DOHH2 (cell line): ENCODE results near the gene ROS1.

Source experiments
- H3F3A ChIP-seq: fragments of 200-600 bp; sonication (generic), shearing (Covaris generic); 2 replicates; pipeline ENCODE4 v1.6.0; 2016; ENCODE audit warnings: antibody characterized with exemption, mild to moderate bottlenecking; ENCODE audit not compliant: control insufficient read depth, insufficient read depth
- H3K27ac ChIP-seq: fragments of 200-600 bp; sonication (generic); 2 replicates; pipeline ENCODE4 v1.5.1; 2014; ENCODE audit warnings: low read depth, mild to moderate bottlenecking, low read length, moderate library complexity
- H3K27me3 ChIP-seq: fragments of 200-600 bp; sonication (generic); 2 replicates; pipeline ENCODE4 v1.6.1; 2014; ENCODE audit warnings: mild to moderate bottlenecking, low read length, mixed read lengths; ENCODE audit not compliant: control insufficient read depth
- H3K36me3 ChIP-seq: fragments of 200-600 bp; sonication (generic); 2 replicates; pipeline ENCODE4 v1.6.1; 2014; ENCODE audit warnings: mild to moderate bottlenecking, low read length, moderate library complexity, mixed read lengths; ENCODE audit not compliant: control insufficient read depth
- H3K4me1 ChIP-seq: fragments of 200-600 bp; sonication (generic); 2 replicates; pipeline ENCODE4 v1.6.1; 2014; ENCODE audit warnings: mild to moderate bottlenecking, low read length, mixed read lengths; ENCODE audit not compliant: control insufficient read depth
- H3K4me2 ChIP-seq: fragments of 200-600 bp; sonication (generic); 2 replicates; pipeline ENCODE4 v1.6.0; 2014; ENCODE audit warnings: mild to moderate bottlenecking, low read length, moderate library complexity
- H3K4me3 ChIP-seq: fragments of 200-600 bp; sonication (generic); 2 replicates; pipeline ENCODE4 v1.5.1; 2014; ENCODE audit warnings: mild to moderate bottlenecking, low read length, mixed read lengths
- H3K79me2 ChIP-seq: fragments of 200-600 bp; sonication (generic); 2 replicates; pipeline ENCODE4 v1.6.1; 2014; ENCODE audit warnings: mild to moderate bottlenecking, low read length, mixed read lengths; ENCODE audit not compliant: control insufficient read depth
- H3K9me2 ChIP-seq: fragments of 200-600 bp; sonication (generic); replicated peaks from 2 replicates; pipeline ENCODE4 v1.6.1; 2014; ENCODE audit warnings: mild to moderate bottlenecking, low read length, mixed read lengths; ENCODE audit not compliant: control insufficient read depth
- H3K9me3 ChIP-seq: fragments of 200-600 bp; sonication (generic); 2 replicates; pipeline ENCODE4 v1.6.1; 2014; ENCODE audit warnings: antibody characterized with exemption, low read length, mixed read lengths; ENCODE audit not compliant: control insufficient read depth, insufficient read depth
- H4K20me1 ChIP-seq: fragments of 200-600 bp; sonication (generic); 2 replicates; pipeline ENCODE4 v1.6.0; 2014; ENCODE audit warnings: low read depth, mild to moderate bottlenecking, antibody characterized with exemption, low read length, moderate library complexity; ENCODE audit not compliant: control insufficient read depth, insufficient read depth
- CTCF ChIP-seq: fragments of 200-600 bp; sonication (generic); IDR thresholded peaks from one replicate; pipeline ENCODE4 v1.5.1; 2014; ENCODE audit warnings: antibody characterized with exemption, mild to moderate bottlenecking, low read depth, low read length; ENCODE audit not compliant: poor library complexity, severe bottlenecking
- EZH2phosphoT487 ChIP-seq: fragments of 200-600 bp; sonication (generic); IDR thresholded peaks from 2 replicates; pipeline ENCODE4 v1.6.1; 2017; ENCODE audit warnings: borderline replicate concordance, mild to moderate bottlenecking, antibody characterized with exemption, low read length, moderate library complexity, mixed read lengths

The ROS1 gene

GRCh38 chr6:117328500-117328899, 97.2 kb downstream of the ROS1 start:
- no peaks in the 10 kb centered on the region for H3K9me3 ChIP-seq
- no peak overlapping the region for H3K4me2 ChIP-seq
- H3K27me3 ChIP-seq: no peaks in the 10 kb centered on the region
- no peaks in the 10 kb centered on the region for H3K9me2 ChIP-seq
- no peaks in the 10 kb centered on the region for H3K36me3 ChIP-seq
- H4K20me1 ChIP-seq: no peaks in the 10 kb centered on the region
- H3K27ac ChIP-seq: no peak overlapping the region
- no peak overlapping the region for H3K4me3 ChIP-seq
- H3F3A ChIP-seq: no peaks in the 10 kb centered on the region
- no peak for TF ChIP-seq EZH2phosphoT487
- TF ChIP-seq CTCF: no peak
- H3K79me2 ChIP-seq: no peaks in the 10 kb centered on the region
- no peaks in the 10 kb centered on the region for H3K4me1 ChIP-seq

- no peak for TF ChIP-seq CTCF
- TF ChIP-seq EZH2phosphoT487: no peak
- H3K36me3 ChIP-seq: no peaks in the 10 kb centered on the region
- H3K27me3 ChIP-seq: no peaks in the 10 kb centered on the region
- no peak overlapping the region for H3K27ac ChIP-seq
- H3F3A ChIP-seq: no peaks in the 10 kb centered on the region
- H4K20me1 ChIP-seq: no peaks in the 10 kb centered on the region
- no peaks in the 10 kb centered on the region for H3K9me3 ChIP-seq
- no peak overlapping the region for H3K4me2 ChIP-seq
- no peak overlapping the region for H3K4me3 ChIP-seq
- no peaks in the 10 kb centered on the region for H3K79me2 ChIP-seq
- no peaks in the 10 kb centered on the region for H3K9me2 ChIP-seq
- no peaks in the 10 kb centered on the region for H3K4me1 ChIP-seq
Measured at GRCh38 chr6:117328005-117328389, 97.7 kb downstream of the ROS1 start.

GRCh38 chr6:117327149-117328004, 98.4 kb downstream of the ROS1 start:
- H3K27me3 ChIP-seq: no peaks in the 10 kb centered on the region
- no peak for TF ChIP-seq EZH2phosphoT487
- TF ChIP-seq CTCF: no peak
- H3F3A ChIP-seq: no peaks in the 10 kb centered on the region
- H3K4me2 ChIP-seq: no peak overlapping the region
- H3K4me1 ChIP-seq: no peaks in the 10 kb centered on the region
- H3K36me3 ChIP-seq: no peaks in the 10 kb centered on the region
- no peak overlapping the region for H3K4me3 ChIP-seq
- H3K27ac ChIP-seq: no peak overlapping the region
- no peaks in the 10 kb centered on the region for H3K9me2 ChIP-seq
- no peaks in the 10 kb centered on the region for H3K9me3 ChIP-seq
- no peaks in the 10 kb centered on the region for H3K79me2 ChIP-seq
- H4K20me1 ChIP-seq: no peaks in the 10 kb centered on the region
